ENCODE measurements around the gene RARRES1.

GRCh38 chr3:158660711-158661110 lies 71.5 kb downstream of the RARRES1 start:
- TF ChIP-seq CTCF (IDR thresholded peaks at IDR 0.05) (no peak), POLR2AphosphoS5 (IDR thresholded peaks at IDR 0.05) (no peak), POLR2A (IDR thresholded peaks at IDR 0.05) (no peak)

Measured in stomach (tissue), 4 donors.